Ishikawa (cell line): ENCODE measurements around the gene U2AF2.

Source experiments
- CEBPB ChIP-seq: IDR thresholded peaks from 2 replicates; pipeline ENCODE4 v1.6.1; 2012
- CREB1 ChIP-seq: IDR thresholded peaks from 2 replicates; pipeline ENCODE4 v1.6.1; 2012; ENCODE audit warnings: low read depth
- EGR1 ChIP-seq: IDR thresholded peaks from 2 replicates; pipeline ENCODE4 v1.6.1; 2012
- EP300 ChIP-seq: IDR thresholded peaks from 2 replicates; pipeline ENCODE4 v1.6.1; 2012; ENCODE audit warnings: borderline replicate concordance
- FOXM1 ChIP-seq: IDR thresholded peaks from 2 replicates; pipeline ENCODE4 v1.6.1; 2012; ENCODE audit warnings: low read depth, borderline replicate concordance
- NFIC ChIP-seq: IDR thresholded peaks from 2 replicates; pipeline ENCODE4 v1.6.1; 2012
- RAD21 ChIP-seq: IDR thresholded peaks from 2 replicates; pipeline ENCODE4 v1.6.1; 2012; ENCODE audit warnings: low read depth
- TAF1 ChIP-seq: IDR thresholded peaks from 2 replicates; pipeline ENCODE4 v1.6.1; 2012; ENCODE audit warnings: low read depth, mild to moderate bottlenecking
- TCF12 ChIP-seq: IDR thresholded peaks from 2 replicates; pipeline ENCODE4 v1.6.1; 2012; ENCODE audit warnings: low read depth
- TEAD4 ChIP-seq: IDR thresholded peaks from 2 replicates; pipeline ENCODE4 v1.6.1; 2012
- YY1 ChIP-seq: IDR thresholded peaks from 2 replicates; pipeline ENCODE4 v1.6.1; 2012; ENCODE audit warnings: low read depth
- ZBTB7A ChIP-seq: IDR thresholded peaks from 2 replicates; pipeline ENCODE4 v1.6.1; 2012; ENCODE audit warnings: low read depth
- TF ChIP-seq, protein P1 (sequence below): IDR thresholded peaks from 2 replicates; pipeline ENCODE4 v1.6.1; 2012
- TF ChIP-seq, protein P2 (sequence below): IDR thresholded peaks from 2 replicates; pipeline ENCODE4 v1.6.1; 2012; ENCODE audit warnings: low read depth, mild to moderate bottlenecking
- TF ChIP-seq, protein P3 (sequence below): IDR thresholded peaks from 2 replicates; pipeline ENCODE4 v1.6.1; 2012

The U2AF2 gene

GRCh38 chr19:55690769-55691545 lies 36.1 kb downstream of the U2AF2 start:
- no peak for TF ChIP-seq TCF12
- no peak for TF ChIP-seq NFIC
- TF ChIP-seq CREB1, result no peak
- TF ChIP-seq, protein P1, sequence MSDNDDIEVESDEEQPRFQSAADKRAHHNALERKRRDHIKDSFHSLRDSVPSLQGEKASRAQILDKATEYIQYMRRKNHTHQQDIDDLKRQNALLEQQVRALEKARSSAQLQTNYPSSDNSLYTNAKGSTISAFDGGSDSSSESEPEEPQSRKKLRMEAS, result no peak
- no peak for TF ChIP-seq TEAD4
- TF ChIP-seq EGR1, result no peak
- TF ChIP-seq, protein P2, sequence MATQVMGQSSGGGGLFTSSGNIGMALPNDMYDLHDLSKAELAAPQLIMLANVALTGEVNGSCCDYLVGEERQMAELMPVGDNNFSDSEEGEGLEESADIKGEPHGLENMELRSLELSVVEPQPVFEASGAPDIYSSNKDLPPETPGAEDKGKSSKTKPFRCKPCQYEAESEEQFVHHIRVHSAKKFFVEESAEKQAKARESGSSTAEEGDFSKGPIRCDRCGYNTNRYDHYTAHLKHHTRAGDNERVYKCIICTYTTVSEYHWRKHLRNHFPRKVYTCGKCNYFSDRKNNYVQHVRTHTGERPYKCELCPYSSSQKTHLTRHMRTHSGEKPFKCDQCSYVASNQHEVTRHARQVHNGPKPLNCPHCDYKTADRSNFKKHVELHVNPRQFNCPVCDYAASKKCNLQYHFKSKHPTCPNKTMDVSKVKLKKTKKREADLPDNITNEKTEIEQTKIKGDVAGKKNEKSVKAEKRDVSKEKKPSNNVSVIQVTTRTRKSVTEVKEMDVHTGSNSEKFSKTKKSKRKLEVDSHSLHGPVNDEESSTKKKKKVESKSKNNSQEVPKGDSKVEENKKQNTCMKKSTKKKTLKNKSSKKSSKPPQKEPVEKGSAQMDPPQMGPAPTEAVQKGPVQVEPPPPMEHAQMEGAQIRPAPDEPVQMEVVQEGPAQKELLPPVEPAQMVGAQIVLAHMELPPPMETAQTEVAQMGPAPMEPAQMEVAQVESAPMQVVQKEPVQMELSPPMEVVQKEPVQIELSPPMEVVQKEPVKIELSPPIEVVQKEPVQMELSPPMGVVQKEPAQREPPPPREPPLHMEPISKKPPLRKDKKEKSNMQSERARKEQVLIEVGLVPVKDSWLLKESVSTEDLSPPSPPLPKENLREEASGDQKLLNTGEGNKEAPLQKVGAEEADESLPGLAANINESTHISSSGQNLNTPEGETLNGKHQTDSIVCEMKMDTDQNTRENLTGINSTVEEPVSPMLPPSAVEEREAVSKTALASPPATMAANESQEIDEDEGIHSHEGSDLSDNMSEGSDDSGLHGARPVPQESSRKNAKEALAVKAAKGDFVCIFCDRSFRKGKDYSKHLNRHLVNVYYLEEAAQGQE, result no peak
- no peak for TF ChIP-seq RAD21
- TF ChIP-seq CEBPB, result no peak
- TF ChIP-seq, protein P3, sequence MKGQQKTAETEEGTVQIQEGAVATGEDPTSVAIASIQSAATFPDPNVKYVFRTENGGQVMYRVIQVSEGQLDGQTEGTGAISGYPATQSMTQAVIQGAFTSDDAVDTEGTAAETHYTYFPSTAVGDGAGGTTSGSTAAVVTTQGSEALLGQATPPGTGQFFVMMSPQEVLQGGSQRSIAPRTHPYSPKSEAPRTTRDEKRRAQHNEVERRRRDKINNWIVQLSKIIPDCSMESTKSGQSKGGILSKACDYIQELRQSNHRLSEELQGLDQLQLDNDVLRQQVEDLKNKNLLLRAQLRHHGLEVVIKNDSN, result no peak
- TF ChIP-seq ZBTB7A, result no peak
- TF ChIP-seq FOXM1, result no peak
- TF ChIP-seq TAF1, result no peak
- TF ChIP-seq EP300, result no peak
- no peak for TF ChIP-seq YY1

DNA sequence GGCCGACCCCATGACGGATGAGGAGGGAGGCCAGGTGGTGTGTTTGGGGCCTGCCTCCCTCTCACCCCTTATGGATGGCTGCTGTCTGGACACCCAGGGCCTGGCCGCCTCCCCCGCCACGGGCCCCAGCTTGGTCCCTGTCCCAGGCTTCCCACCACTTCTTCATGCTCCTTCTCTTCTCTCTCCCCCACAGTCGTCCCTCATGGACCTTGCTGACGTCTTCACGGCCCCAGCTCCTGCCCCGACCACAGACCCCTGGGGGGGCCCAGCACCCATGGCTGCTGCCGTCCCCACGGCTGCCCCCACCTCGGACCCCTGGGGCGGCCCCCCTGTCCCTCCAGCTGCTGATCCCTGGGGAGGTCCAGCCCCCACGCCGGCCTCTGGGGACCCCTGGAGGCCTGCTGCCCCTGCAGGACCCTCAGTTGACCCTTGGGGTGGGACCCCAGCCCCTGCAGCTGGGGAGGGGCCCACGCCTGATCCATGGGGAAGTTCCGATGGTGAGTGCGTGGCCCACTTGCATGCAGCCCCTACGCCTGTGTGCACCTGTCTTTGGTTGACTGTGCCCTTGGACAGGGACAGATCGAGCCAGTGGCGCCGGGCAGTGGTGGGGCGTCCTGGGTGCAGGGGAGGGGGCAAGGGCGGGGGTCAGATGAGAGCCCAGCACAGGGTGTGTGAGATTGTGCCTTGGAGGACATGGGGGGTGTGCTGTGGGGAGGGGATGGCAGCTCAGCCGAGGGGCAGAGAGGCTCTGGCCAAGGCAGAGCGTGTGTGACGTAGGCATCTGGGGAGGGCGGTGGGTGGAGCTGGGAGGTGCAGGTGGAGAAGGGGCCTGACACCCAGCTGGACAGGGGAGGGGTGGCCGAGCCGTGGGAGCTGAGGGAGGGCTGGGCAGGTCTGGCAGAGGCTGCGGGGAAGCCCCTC lies 37.0 kb downstream of the U2AF2 start:
- TF ChIP-seq TCF12 (no peak), EGR1 (no peak), YY1 (no peak), CEBPB (no peak), FOXM1 (no peak), RAD21 (no peak), CREB1 (no peak), ZBTB7A (no peak), NFIC (no peak), TEAD4 (no peak), TAF1 (no peak), EP300 (no peak)
- TF ChIP-seq, protein P1, result no peak
- TF ChIP-seq, protein P2, result no peak
- TF ChIP-seq, protein P3, result no peak

DNA sequence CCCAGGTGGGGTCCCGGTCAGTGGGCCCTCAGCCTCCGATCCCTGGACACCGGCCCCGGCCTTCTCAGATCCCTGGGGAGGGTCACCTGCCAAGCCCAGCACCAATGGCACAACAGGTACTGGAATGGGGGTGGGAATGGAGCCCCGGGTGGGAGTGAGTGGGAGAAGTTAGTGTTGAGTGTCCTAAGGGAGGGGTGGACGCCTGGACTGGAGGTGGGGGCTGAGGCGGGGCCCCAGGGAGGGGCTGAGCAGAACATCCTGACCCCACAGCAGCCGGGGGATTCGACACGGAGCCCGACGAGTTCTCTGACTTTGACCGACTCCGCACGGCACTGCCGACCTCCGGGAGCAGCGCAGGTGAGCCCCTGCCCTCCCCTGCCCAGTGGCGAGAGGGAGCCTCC lies 37.8 kb downstream of the U2AF2 start:
- TF ChIP-seq, protein P2, result no peak
- TF ChIP-seq TEAD4, result no peak
- TF ChIP-seq CREB1, result no peak
- TF ChIP-seq EGR1, result no peak
- TF ChIP-seq NFIC, result no peak
- TF ChIP-seq CEBPB, result no peak
- TF ChIP-seq TCF12, result no peak

DNA sequence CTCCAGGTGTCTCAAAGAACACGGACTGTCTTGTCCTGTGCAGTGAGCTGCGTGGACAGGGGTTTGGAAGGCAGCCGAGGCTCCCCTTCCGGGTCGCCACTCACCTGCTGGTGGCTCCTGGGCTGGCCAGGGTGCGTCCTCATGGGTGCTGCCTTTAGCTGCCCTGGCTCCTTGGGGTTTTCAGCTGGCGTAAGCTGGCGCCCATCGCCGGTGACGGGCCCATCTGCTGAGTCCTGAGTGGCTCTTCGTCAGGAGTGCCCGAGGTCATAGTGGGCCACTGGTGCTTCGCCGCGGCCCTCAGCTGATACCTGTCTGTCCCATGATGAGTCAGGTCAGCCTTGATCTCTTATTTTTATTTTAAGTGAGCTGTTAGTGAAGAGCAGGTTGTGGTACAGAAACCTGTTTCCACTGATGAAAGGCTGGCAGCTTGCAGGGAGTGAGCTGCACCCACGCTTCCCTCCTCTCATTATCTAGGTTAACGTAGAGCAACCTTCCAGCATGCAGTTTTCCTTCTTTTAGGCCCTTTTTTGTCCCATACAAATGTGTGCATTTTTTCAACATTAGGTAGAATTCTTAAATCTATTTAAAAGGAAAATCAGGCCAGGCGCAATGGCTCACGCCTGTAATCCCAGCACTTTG lies 38.6 kb downstream of the U2AF2 start:
- TF ChIP-seq EGR1 (no peak), NFIC (no peak), CREB1 (no peak), TEAD4 (no peak)
- TF ChIP-seq, protein P2, result no peak
